Gastroesophageal sphincter (tissue), 4 donors: ENCODE results near the gene ACSL6. TPM values are rescaled to one million over a fixed set of nuclear protein-coding genes. Genes with fewer than 3 reads are reported as not detected.

Experiments
- ATAC-seq: fragments of 150-250 bp; one replicate; pipeline ENCODE4 v1.9.1; 2016; ENCODE audit warnings: mild to moderate bottlenecking, moderate library complexity
- H3K27ac ChIP-seq, 4 donors: fragments of 200-600 bp; sonication (generic) in 3 of 4; 1 replicate in 3 of 4; 2 replicates in 1 of 4; pipeline ENCODE4 v1.5.1; 2016 to 2019
- H3K27me3 ChIP-seq: fragments of 200-600 bp; sonication (generic); one replicate; pipeline ENCODE4 v1.5.1; 2019
- H3K36me3 ChIP-seq, 2 donors: fragments of 200-600 bp; sonication (generic); one replicate each; pipeline ENCODE4 v1.5.1; 2019; ENCODE audit warnings: control low read depth in 1 of 2
- H3K4me1 ChIP-seq, 3 donors: fragments of 200-600 bp; sonication (generic); 1 replicate in 2 of 3; 2 replicates in 1 of 3; pipeline ENCODE4 v1.5.1; 2016 to 2019; ENCODE audit warnings: control low read depth in 2 of 3
- H3K4me3 ChIP-seq, 2 donors: fragments of 200-600 bp; sonication (generic); one replicate each; pipeline ENCODE4 v1.5.1; 2019; ENCODE audit warnings: mild to moderate bottlenecking in 1 of 2, moderate library complexity in 1 of 2
- H3K9me3 ChIP-seq, 3 donors: fragments of 200-600 bp; sonication (generic); one replicate each; pipeline ENCODE4 v1.5.1; 2017 to 2019; ENCODE audit warnings: control low read depth in 2 of 3
- EP300 ChIP-seq: sonication (generic); formaldehyde crosslinking; IDR thresholded peaks from one replicate; pipeline ENCODE4 v1.6.1; 2017; ENCODE audit warnings: antibody characterized with exemption, mild to moderate bottlenecking
- POLR2A ChIP-seq, 2 donors: fragments of 450-650 bp; IDR thresholded peaks; one replicate each; pipeline ENCODE4 v1.6.1; 2017; ENCODE audit warnings: antibody characterized with exemption in 2 of 2, mild to moderate bottlenecking in 2 of 2, moderate library complexity in 1 of 2
- POLR2AphosphoS5 ChIP-seq: sonication (generic); formaldehyde crosslinking; IDR thresholded peaks from one replicate; pipeline ENCODE4 v1.6.1; 2017; ENCODE audit warnings: antibody characterized with exemption
- WGBS, 2 donors: methylation state at CpG; one replicate each; pipeline ENCODE4 v1.1.5; 2018; ENCODE audit warnings: low coverage in 1 of 2; 5-methylcytosine and 5-hydroxymethylcytosine counted together
- total RNA-seq, 4 donors: library from RNA; depleted of rRNA; stranded (reverse); fragments of >200 nt; gene quantifications; one replicate each; pipeline ENCODE4 v1.1.0, GENCODE V29; 2016
- TF ChIP-seq, protein P1 (sequence below), 4 experiments: fragments of 200-600 bp in 2 of 4; fragments of 450-650 bp in 2 of 4; sonication (generic) in 1 of 4; IDR thresholded peaks; one replicate each; pipeline ENCODE4 v1.5.1; 2017 to 2019; ENCODE audit warnings: antibody characterized with exemption in 4 of 4, mild to moderate bottlenecking in 2 of 4, moderate library complexity in 2 of 4

Gene ACSL6
- total RNA-seq, 4 donors from 2014 or later = 1.3 to 3.6 (median 2.6) TPM

GRCh38 chr5:131987251-131987650 lies 24.2 kb downstream of the ACSL6 start:
- Histone ChIP-seq H3K4me3 (no peak overlapping the region), H3K27me3 (no peaks in the 10 kb centered on the region), H3K36me3 (no peaks in the 10 kb centered on the region), H3K4me1 (peaks cover 0 to 20% (median 10%) of the 10 kb centered on the region in 3 donors), H3K27ac (no peak overlapping the region), H3K9me3 (no peaks in the 10 kb centered on the region)
- ATAC-seq = no peak
- no peak for TF ChIP-seq POLR2AphosphoS5
- TF ChIP-seq EP300 = no peak
- TF ChIP-seq, protein P1, sequence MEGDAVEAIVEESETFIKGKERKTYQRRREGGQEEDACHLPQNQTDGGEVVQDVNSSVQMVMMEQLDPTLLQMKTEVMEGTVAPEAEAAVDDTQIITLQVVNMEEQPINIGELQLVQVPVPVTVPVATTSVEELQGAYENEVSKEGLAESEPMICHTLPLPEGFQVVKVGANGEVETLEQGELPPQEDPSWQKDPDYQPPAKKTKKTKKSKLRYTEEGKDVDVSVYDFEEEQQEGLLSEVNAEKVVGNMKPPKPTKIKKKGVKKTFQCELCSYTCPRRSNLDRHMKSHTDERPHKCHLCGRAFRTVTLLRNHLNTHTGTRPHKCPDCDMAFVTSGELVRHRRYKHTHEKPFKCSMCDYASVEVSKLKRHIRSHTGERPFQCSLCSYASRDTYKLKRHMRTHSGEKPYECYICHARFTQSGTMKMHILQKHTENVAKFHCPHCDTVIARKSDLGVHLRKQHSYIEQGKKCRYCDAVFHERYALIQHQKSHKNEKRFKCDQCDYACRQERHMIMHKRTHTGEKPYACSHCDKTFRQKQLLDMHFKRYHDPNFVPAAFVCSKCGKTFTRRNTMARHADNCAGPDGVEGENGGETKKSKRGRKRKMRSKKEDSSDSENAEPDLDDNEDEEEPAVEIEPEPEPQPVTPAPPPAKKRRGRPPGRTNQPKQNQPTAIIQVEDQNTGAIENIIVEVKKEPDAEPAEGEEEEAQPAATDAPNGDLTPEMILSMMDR (IDR thresholded peaks at IDR 0.05) = no peak
- no peak for TF ChIP-seq POLR2A (IDR thresholded peaks at IDR 0.05)
- 100% methylated on average over 1 of the region's 3 CpGs; no CpG with 5 or more reads in 1 of the 2 donors for WGBS, 2 donors

GRCh38 chr5:131986161-131986912 lies 25.1 kb downstream of the ACSL6 start:
- no peaks in the 10 kb centered on the region for H3K27me3 ChIP-seq
- ATAC-seq = no peak
- no peak overlapping the region for H3K27ac ChIP-seq
- peaks cover 0 to 20% (median 10%) of the 10 kb centered on the region in 3 donors for H3K4me1 ChIP-seq
- no peaks in the 10 kb centered on the region for H3K36me3 ChIP-seq
- TF ChIP-seq POLR2A (IDR thresholded peaks at IDR 0.05) = no peak
- WGBS, 2 donors = 81 to 100% methylated on average over 1 to 5 of the region's 8 CpGs
- no peak overlapping the region for H3K4me3 ChIP-seq
- no peaks in the 10 kb centered on the region for H3K9me3 ChIP-seq

GRCh38 chr5:131984956-131985665 lies 26.3 kb downstream of the ACSL6 start:
- H3K36me3 ChIP-seq = no peaks in the 10 kb centered on the region
- no peak overlapping the region for H3K4me3 ChIP-seq
- no peak for TF ChIP-seq EP300
- TF ChIP-seq, protein P1 (IDR thresholded peaks at IDR 0.05) = no peak
- no peak for TF ChIP-seq POLR2A (IDR thresholded peaks at IDR 0.05)
- H3K9me3 ChIP-seq = no peaks in the 10 kb centered on the region
- 89 to 100% methylated on average over 1 to 5 of the region's 8 CpGs for WGBS, 2 donors
- ATAC-seq = no peak
- no peaks in the 10 kb centered on the region for H3K27me3 ChIP-seq
- no peak overlapping the region for H3K27ac ChIP-seq
- peaks cover 0 to 20% (median 10%) of the 10 kb centered on the region in 3 donors for H3K4me1 ChIP-seq

GRCh38 chr5:131983244-131983771 lies 28.1 kb downstream of the ACSL6 start:
- H3K4me1 ChIP-seq = peaks cover 0 to 20% (median 10%) of the 10 kb centered on the region in 3 donors
- no peak for TF ChIP-seq POLR2A (IDR thresholded peaks at IDR 0.05)
- no peak for TF ChIP-seq POLR2AphosphoS5
- TF ChIP-seq, protein P1 (IDR thresholded peaks at IDR 0.05) = no peak
- TF ChIP-seq EP300 = no peak
- no peak overlapping the region for H3K4me3 ChIP-seq
- H3K9me3 ChIP-seq = no peaks in the 10 kb centered on the region
- no CpG with 5 or more reads among the region's 2 CpGs for WGBS, 2 donors
- no peaks in the 10 kb centered on the region for H3K27me3 ChIP-seq
- no peaks in the 10 kb centered on the region for H3K36me3 ChIP-seq
- H3K27ac ChIP-seq = peak overlapping the region in 3 of 4 donors; percentile 0 to 70 (median 19)
- ATAC-seq = peak; percentile 37

GRCh38 chr5:131981516-131981915 lies 29.9 kb downstream of the ACSL6 start:
- no peak overlapping the region for H3K4me3 ChIP-seq
- TF ChIP-seq POLR2A (IDR thresholded peaks at IDR 0.05) (no peak), POLR2AphosphoS5 (no peak), EP300 (no peak)
- TF ChIP-seq, protein P1 (IDR thresholded peaks at IDR 0.05) = no peak
- no peaks in the 10 kb centered on the region for H3K9me3 ChIP-seq
- no peaks in the 10 kb centered on the region for H3K36me3 ChIP-seq
- peaks cover 0 to 20% (median 10%) of the 10 kb centered on the region in 3 donors for H3K4me1 ChIP-seq
- H3K27me3 ChIP-seq = no peaks in the 10 kb centered on the region
- no peak overlapping the region for H3K27ac ChIP-seq
- WGBS, 2 donors = 30 to 78% methylated on average over 2 to 4 of the region's 4 CpGs
- ATAC-seq = no peak
